GM21717 (cell line): ENCODE results near the gene NLGN3.

Experiments used
- ATAC-seq: cut with Tn5 transposase; IDR thresholded peaks from one replicate; pipeline ENCODE4 v1.9.1; 2021; ENCODE audit warnings: mild to moderate bottlenecking, moderate library complexity; ENCODE audit not compliant: unreplicated experiment

NLGN3 gene

GRCh38 chrX:71210816-71211215 lies 66.2 kb downstream of the NLGN3 start:
- ATAC-seq, result no peak

GRCh38 chrX:71212536-71212935 lies 67.9 kb downstream of the NLGN3 start:
- no peak for ATAC-seq

- no peak for ATAC-seq
These were observed 69.5 kb downstream of the NLGN3 start for GRCh38 chrX:71214152-71214551.

GRCh38 chrX:71214604-71215337 lies 70.1 kb downstream of the NLGN3 start:
- no peak for ATAC-seq

- ATAC-seq, result no peak
These were observed 70.8 kb downstream of the NLGN3 start for GRCh38 chrX:71215338-71215912.

GRCh38 chrX:71216485-71216884 lies 71.8 kb downstream of the NLGN3 start:
- no peak for ATAC-seq

- ATAC-seq, result no peak
These were observed 72.7 kb downstream of the NLGN3 start for GRCh38 chrX:71217298-71217697.
